H9 (cell line): Measurements from ENCODE around the gene SPTBN5. TPM values are rescaled to one million over a fixed set of nuclear protein-coding genes. Genes with fewer than 3 reads are reported as not detected.

Experiments
- DNase-seq: peaks from one replicate; pipeline ENCODE4 v3.0.0-alpha.2; 2017
- H2AFZ ChIP-seq: one replicate; pipeline ENCODE4 v1.6.1; 2013; ENCODE audit warnings: mild to moderate bottlenecking, low read length, control low read depth, moderate library complexity
- H2AK5ac ChIP-seq: 2 replicates; pipeline ENCODE4 v1.6.1; 2013; ENCODE audit warnings: low read length, control low read depth, mixed read lengths; ENCODE audit not compliant: insufficient read length
- H2BK120ac ChIP-seq: one replicate; pipeline ENCODE4 v1.6.1; 2013; ENCODE audit warnings: low read depth, mild to moderate bottlenecking, low read length, control low read depth, inconsistent platforms; ENCODE audit not compliant: poor library complexity, severe bottlenecking
- H2BK12ac ChIP-seq: 2 replicates; pipeline ENCODE4 v1.6.1; 2013; ENCODE audit warnings: low read length, control low read depth, mixed read lengths, low read depth; ENCODE audit not compliant: insufficient read length
- H2BK15ac ChIP-seq: 2 replicates; pipeline ENCODE4 v1.6.1; 2013; ENCODE audit warnings: low read depth, low read length, control low read depth
- H2BK20ac ChIP-seq: one replicate; pipeline ENCODE4 v1.6.1; 2013; ENCODE audit warnings: low read depth, mild to moderate bottlenecking, low read length, control low read depth, inconsistent platforms; ENCODE audit not compliant: poor library complexity, severe bottlenecking
- H2BK5ac ChIP-seq: 2 replicates; pipeline ENCODE4 v1.6.1; 2013; ENCODE audit warnings: low read length, control low read depth, mixed read lengths; ENCODE audit not compliant: insufficient read length
- H3K14ac ChIP-seq: 2 replicates; pipeline ENCODE4 v1.6.1; 2013; ENCODE audit warnings: low read length, control low read depth; ENCODE audit not compliant: insufficient read depth
- H3K18ac ChIP-seq: 2 replicates; pipeline ENCODE4 v1.6.1; 2013; ENCODE audit warnings: low read depth, mild to moderate bottlenecking, mixed read lengths, low read length, control low read depth; ENCODE audit not compliant: insufficient read length
- H3K23ac ChIP-seq: 2 replicates; pipeline ENCODE4 v1.6.1; 2013; ENCODE audit warnings: low read length, control low read depth, mixed read lengths, low read depth; ENCODE audit not compliant: insufficient read length
- H3K23me2 ChIP-seq: 2 replicates; pipeline ENCODE4 v1.6.1; 2013; ENCODE audit warnings: low read depth, mild to moderate bottlenecking, mixed read lengths, low read length, control low read depth; ENCODE audit not compliant: insufficient read length, poor library complexity, severe bottlenecking
- H3K27ac ChIP-seq: 2 replicates; pipeline ENCODE4 v1.5.1; 2013; ENCODE audit warnings: low read length, control low read depth, mixed read lengths, low read depth; ENCODE audit not compliant: insufficient read length
- H3K27me3 ChIP-seq: 2 replicates; pipeline ENCODE4 v1.6.1; 2013; ENCODE audit warnings: low read length, control low read depth, inconsistent platforms; ENCODE audit not compliant: insufficient read depth
- H3K4ac ChIP-seq: 2 replicates; pipeline ENCODE4 v1.6.1; 2013; ENCODE audit warnings: low read depth, mild to moderate bottlenecking, control low read depth, inconsistent platforms, low read length, moderate library complexity
- H3K4me1 ChIP-seq: 2 replicates; pipeline ENCODE4 v1.6.1; 2013; ENCODE audit warnings: low read length, control low read depth, inconsistent platforms; ENCODE audit not compliant: insufficient read depth
- H3K4me2 ChIP-seq: 2 replicates; pipeline ENCODE4 v1.6.1; 2013; ENCODE audit warnings: low read length, control low read depth, mixed read lengths; ENCODE audit not compliant: insufficient read length, insufficient read depth
- H3K56ac ChIP-seq: 2 replicates; pipeline ENCODE4 v1.6.1; 2013; ENCODE audit warnings: low read depth, mild to moderate bottlenecking, mixed read lengths, low read length, control low read depth; ENCODE audit not compliant: insufficient read length
- H3K79me1 ChIP-seq: 2 replicates; pipeline ENCODE4 v1.6.1; 2013; ENCODE audit warnings: low read depth, mild to moderate bottlenecking, moderate library complexity, low read length, control low read depth, inconsistent platforms; ENCODE audit not compliant: insufficient read depth, poor library complexity, severe bottlenecking
- H3K79me2 ChIP-seq: 2 replicates; pipeline ENCODE4 v1.6.1; 2013; ENCODE audit warnings: low read length, control low read depth, inconsistent platforms; ENCODE audit not compliant: insufficient read depth
- H3K9ac ChIP-seq: 2 replicates; pipeline ENCODE4 v1.6.1; 2013; ENCODE audit warnings: low read length, control low read depth, mixed read lengths; ENCODE audit not compliant: insufficient read length; ENCODE audit errors: extremely low read depth
- H3K9me3 ChIP-seq: one replicate; pipeline ENCODE4 v1.6.1; 2013; ENCODE audit warnings: low read depth, low read length, inconsistent platforms; ENCODE audit not compliant: control insufficient read depth
- H3T11ph ChIP-seq: one replicate; pipeline ENCODE4 v1.6.1; 2013; ENCODE audit warnings: mild to moderate bottlenecking, low read length, control low read depth, inconsistent platforms
- H4K20me1 ChIP-seq: one replicate; pipeline ENCODE4 v1.6.1; 2013; ENCODE audit not compliant: control insufficient read depth, insufficient read length, insufficient read depth
- H4K5ac ChIP-seq: 2 replicates; pipeline ENCODE4 v1.6.1; 2013; ENCODE audit warnings: low read depth, mild to moderate bottlenecking, mixed read lengths, low read length, control low read depth; ENCODE audit not compliant: insufficient read length
- H4K8ac ChIP-seq: replicated peaks from 2 replicates; pipeline ENCODE4 v1.6.1; 2013; ENCODE audit warnings: low read length, control low read depth, mixed read lengths, low read depth; ENCODE audit not compliant: insufficient read length
- H4K91ac ChIP-seq: 2 replicates; pipeline ENCODE4 v1.6.1; 2013; ENCODE audit warnings: low read depth, mild to moderate bottlenecking, moderate library complexity, mixed read lengths, low read length, control low read depth; ENCODE audit not compliant: insufficient read length
- H3K27ac Mint-ChIP-seq, 3 experiments: 2 replicates in 2 of 3; 3 replicates in 1 of 3; pipeline ENCODE4 v1.8.0; 2020 to 2021; ENCODE audit warnings: mixed read lengths in 3 of 3, mild to moderate bottlenecking in 1 of 3, moderate library complexity in 1 of 3
- H3K27me3 Mint-ChIP-seq: 2 replicates; pipeline ENCODE4 v1.8.0; 2021; ENCODE audit warnings: low read depth, mild to moderate bottlenecking, moderate library complexity, mixed read lengths
- H3K36me3 Mint-ChIP-seq, 3 experiments: 2 replicates in 2 of 3; 3 replicates in 1 of 3; pipeline ENCODE4 v1.8.0; 2020 to 2021; ENCODE audit warnings: low read depth in 3 of 3, mixed read lengths in 3 of 3; ENCODE audit not compliant: insufficient read depth in 1 of 3
- H3K4me1 Mint-ChIP-seq, 2 experiments: 2 replicates each; pipeline ENCODE4 v1.8.0; 2020; ENCODE audit warnings: mixed read lengths in 2 of 2
- H3K4me3 Mint-ChIP-seq, 2 experiments: 2 replicates in 1 of 2; 3 replicates in 1 of 2; pipeline ENCODE4 v1.8.0; 2020 to 2021; ENCODE audit warnings: mild to moderate bottlenecking in 2 of 2, mixed read lengths in 2 of 2, moderate library complexity in 1 of 2
- H3K9me3 Mint-ChIP-seq, 2 experiments: 2 replicates in 1 of 2; 3 replicates in 1 of 2; pipeline ENCODE4 v1.8.0; 2020; ENCODE audit warnings: mild to moderate bottlenecking in 2 of 2, mixed read lengths in 2 of 2, moderate library complexity in 1 of 2
- WGBS: extraction: QIAGEN DNeasy Blood & Tissue Kit; methylation state at CpG from one replicate; pipeline ENCODE4 v1.1.7; 2013; ENCODE audit warnings: missing lambda C conversion rate, low lambda C conversion rate, mixed read lengths; ENCODE audit not compliant: insufficient read length; ENCODE audit errors: extremely low coverage; 5-methylcytosine and 5-hydroxymethylcytosine counted together
- total RNA-seq: library from RNA; stranded (reverse); gene quantifications from 2 replicates; pipeline ENCODE4 v1.2.1, GENCODE V29; 2021
- TF ChIP-seq, protein P1 (sequence below): fragments of 200-600 bp; sonication (generic); conservative IDR thresholded peaks from 3 replicates; pipeline ENCODE4 v1.8.0; 2021; ENCODE audit warnings: antibody characterized with exemption, mild to moderate bottlenecking

Gene SPTBN5
- total RNA-seq, 1 experiment from 2014 or later = 0.90 TPM

DNA sequence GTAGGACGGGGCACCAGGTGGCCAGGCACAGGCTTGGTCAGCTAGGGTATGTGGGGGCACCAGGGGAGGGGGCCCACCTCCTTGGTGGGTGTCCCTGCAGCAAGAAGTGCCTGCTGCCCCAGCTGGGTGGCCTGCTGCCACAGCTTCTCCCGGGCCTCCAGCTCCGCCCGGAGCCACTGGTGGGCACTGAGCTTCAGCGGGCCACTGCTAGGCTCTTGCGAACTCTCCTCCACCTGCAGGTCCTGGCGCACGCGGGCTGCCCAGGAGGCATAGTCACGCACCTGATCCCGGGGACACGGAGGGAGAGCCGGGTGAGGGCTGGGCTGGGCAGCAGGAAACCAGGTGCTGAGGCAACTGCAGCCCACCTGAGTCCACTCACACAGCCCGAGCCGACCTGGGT, 25.5 kb downstream of the SPTBN5 start:
- Histone ChIP-seq H4K20me1 (no peaks in the 10 kb centered on the region), H2BK5ac (no peak overlapping the region)

More for the DNA sequence above, 25.5 kb downstream of the SPTBN5 start:
- Histone ChIP-seq H3K18ac (no peak overlapping the region), H3T11ph (no peak overlapping the region), H3K27ac (no peak overlapping the region), H3K9me3 (no peaks in the 10 kb centered on the region), H2BK20ac (no peak overlapping the region), H3K23ac (no peak overlapping the region), H3K23me2 (no peaks in the 10 kb centered on the region), H3K4ac (no peak overlapping the region), H3K4me2 (no peak overlapping the region), H2BK120ac (no peak overlapping the region), H4K5ac (no peak overlapping the region), H2BK15ac (no peak overlapping the region), H2AFZ (no peak overlapping the region), H3K79me1 (no peaks in the 10 kb centered on the region), H3K14ac (no peak overlapping the region; the same call in 1 of the 2 replicates), H2BK12ac (no peak overlapping the region), H3K4me1 (no peaks in the 10 kb centered on the region), H4K8ac (no peak overlapping the region), H4K91ac (no peak overlapping the region), H3K27me3 (no peaks in the 10 kb centered on the region), H3K56ac (no peak overlapping the region), H2AK5ac (no peak overlapping the region), H3K79me2 (no peaks in the 10 kb centered on the region), H3K9ac (no peak overlapping the region)
- H3K4me1 Mint-ChIP-seq = peaks cover 6 to 11% of the 10 kb centered on the region in 2 experiments; a peak in 3 of 4 replicates
- no peaks in the 10 kb centered on the region for H3K36me3 Mint-ChIP-seq
- H3K27ac Mint-ChIP-seq = no peak overlapping the region
- TF ChIP-seq, protein P1, sequence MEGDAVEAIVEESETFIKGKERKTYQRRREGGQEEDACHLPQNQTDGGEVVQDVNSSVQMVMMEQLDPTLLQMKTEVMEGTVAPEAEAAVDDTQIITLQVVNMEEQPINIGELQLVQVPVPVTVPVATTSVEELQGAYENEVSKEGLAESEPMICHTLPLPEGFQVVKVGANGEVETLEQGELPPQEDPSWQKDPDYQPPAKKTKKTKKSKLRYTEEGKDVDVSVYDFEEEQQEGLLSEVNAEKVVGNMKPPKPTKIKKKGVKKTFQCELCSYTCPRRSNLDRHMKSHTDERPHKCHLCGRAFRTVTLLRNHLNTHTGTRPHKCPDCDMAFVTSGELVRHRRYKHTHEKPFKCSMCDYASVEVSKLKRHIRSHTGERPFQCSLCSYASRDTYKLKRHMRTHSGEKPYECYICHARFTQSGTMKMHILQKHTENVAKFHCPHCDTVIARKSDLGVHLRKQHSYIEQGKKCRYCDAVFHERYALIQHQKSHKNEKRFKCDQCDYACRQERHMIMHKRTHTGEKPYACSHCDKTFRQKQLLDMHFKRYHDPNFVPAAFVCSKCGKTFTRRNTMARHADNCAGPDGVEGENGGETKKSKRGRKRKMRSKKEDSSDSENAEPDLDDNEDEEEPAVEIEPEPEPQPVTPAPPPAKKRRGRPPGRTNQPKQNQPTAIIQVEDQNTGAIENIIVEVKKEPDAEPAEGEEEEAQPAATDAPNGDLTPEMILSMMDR = no peak
- no peak overlapping the region for H3K4me3 Mint-ChIP-seq
- H3K27me3 Mint-ChIP-seq = peaks cover 2% of the 10 kb centered on the region
- no peaks in the 10 kb centered on the region for H3K9me3 Mint-ChIP-seq
- no CpG with 5 or more reads among the region's 15 CpGs for WGBS
- DNase-seq = no peak
